Subcutaneous adipose tissue (tissue), 4 donors: Measurements from ENCODE around the gene CAPNS2. TPM values are rescaled to one million over a fixed set of nuclear protein-coding genes. Genes with fewer than 3 reads are reported as not detected.

Experiments used
- total RNA-seq, 4 donors: library from RNA; depleted of rRNA; stranded (reverse); fragments of >200 nt; gene quantifications; one replicate each; pipeline ENCODE4 v1.1.0, GENCODE V29; 2016
- TF ChIP-seq, protein P1 (sequence below): fragments of 450-650 bp; IDR thresholded peaks from one replicate; pipeline ENCODE4 v1.5.1; 2016; ENCODE audit warnings: low read depth, mild to moderate bottlenecking, control low read depth, antibody characterized with exemption, moderate library complexity

CAPNS2 gene
- total RNA-seq, 4 donors from 2014 or later = 2.3 to 3.2 TPM; not detected in 2

DNA sequence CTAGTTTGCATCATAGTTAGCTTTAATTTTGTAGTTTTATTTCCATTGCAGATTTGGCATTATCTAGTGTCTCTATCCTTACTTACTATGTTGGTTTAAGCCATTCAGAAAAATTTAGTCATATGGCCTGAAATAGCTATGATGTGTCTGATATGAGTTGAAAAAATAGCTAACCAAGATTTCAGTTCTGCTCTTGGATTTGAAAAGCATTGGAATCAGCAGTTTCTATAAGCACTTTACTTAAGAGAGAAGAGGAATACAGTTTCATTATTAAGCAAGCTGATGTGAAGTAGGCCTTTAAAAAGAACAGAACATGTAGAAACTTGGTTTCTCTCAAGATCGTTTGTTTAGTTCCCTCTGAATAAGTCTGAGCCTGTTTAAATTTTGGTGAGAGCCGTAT lies 31.7 kb upstream of the CAPNS2 start:
- TF ChIP-seq, protein P1, sequence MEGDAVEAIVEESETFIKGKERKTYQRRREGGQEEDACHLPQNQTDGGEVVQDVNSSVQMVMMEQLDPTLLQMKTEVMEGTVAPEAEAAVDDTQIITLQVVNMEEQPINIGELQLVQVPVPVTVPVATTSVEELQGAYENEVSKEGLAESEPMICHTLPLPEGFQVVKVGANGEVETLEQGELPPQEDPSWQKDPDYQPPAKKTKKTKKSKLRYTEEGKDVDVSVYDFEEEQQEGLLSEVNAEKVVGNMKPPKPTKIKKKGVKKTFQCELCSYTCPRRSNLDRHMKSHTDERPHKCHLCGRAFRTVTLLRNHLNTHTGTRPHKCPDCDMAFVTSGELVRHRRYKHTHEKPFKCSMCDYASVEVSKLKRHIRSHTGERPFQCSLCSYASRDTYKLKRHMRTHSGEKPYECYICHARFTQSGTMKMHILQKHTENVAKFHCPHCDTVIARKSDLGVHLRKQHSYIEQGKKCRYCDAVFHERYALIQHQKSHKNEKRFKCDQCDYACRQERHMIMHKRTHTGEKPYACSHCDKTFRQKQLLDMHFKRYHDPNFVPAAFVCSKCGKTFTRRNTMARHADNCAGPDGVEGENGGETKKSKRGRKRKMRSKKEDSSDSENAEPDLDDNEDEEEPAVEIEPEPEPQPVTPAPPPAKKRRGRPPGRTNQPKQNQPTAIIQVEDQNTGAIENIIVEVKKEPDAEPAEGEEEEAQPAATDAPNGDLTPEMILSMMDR = no peak

DNA sequence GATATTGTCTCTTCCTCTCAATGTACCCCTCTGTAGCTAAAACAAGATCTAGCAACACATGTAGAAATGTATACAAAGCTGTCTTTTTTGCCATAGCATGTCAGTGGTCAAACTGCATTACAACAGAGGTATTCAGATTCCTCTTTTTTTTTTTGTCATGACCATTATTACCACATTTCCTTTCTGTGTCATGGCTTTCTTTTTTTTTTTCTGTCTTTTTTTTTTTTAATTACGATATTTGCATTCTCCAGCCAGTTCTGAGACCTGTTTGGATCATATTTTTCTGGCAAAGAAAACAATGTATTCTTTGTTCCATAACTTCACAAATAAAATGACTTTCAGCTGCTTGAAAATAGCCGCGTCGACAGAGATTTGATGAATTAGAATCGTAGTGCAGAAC lies 27.4 kb upstream of the CAPNS2 start:
- TF ChIP-seq, protein P1 = no peak

DNA sequence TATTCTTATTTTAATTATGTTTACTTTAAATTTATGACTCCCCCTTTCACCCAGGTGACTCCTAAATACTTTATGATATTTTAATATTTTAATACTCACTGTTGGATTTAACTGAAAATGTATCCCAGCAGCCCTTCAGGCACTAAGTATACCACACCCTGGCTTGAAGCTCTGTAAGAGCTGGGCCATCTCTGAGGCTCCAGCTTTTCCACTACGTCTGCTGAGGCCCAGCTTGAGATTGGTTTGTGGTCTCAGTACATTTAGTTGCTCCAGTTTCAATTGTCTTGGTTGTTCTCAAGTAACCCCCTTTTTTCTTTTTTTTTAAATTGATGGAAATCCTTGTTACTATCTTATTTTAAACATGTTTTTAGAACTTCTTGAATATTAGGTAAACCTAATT lies 27.0 kb upstream of the CAPNS2 start:
- TF ChIP-seq, protein P1 = no peak

DNA sequence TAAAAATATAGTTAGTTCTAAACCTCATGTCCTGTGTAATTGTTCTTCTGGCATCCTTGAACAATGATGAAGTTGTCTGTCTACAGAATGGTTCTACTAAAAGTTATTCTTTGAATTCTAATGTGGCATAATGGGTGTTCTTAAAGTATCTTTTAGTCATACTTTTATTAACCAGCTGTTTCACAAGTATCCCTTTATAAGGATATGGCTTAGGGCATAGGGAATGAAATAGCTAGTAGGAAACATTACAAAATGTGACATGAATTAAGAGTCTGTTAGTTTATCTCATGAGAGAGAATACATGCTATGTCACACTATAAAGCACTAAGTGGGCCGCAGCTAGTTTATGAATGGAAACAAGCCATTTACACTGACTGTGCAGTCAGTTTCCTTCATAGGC lies 26.3 kb upstream of the CAPNS2 start:
- TF ChIP-seq, protein P1 = no peak

DNA sequence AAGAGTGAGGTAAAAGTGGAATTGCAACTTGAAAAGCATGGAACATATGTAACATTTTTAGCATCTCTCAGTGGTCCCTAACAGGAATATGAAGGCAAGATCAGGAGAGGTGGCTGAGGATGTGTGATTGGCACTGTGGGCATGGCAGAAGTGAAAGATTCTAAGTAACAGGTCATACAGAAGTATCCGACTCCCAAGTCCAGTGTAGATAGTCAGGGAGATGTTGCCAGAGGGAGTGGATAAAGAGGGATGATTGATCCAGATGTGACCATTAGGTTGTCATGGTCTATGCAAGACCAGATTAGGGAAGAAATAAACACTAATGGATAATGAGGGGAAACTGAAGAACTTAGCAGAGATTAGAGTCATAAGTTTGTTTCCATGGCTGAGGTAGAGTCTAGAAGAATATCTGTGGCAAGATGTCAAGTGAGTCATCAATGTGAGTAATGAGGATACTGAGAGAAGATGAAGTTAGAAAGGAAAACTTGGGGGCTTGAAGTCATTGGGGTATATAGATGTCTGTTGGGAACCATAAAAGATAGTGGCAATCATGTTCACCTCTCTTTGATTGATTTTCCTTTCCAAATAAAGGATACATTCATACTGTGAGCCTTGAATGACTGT lies 23.9 kb upstream of the CAPNS2 start:
- TF ChIP-seq, protein P1 = no peak

DNA sequence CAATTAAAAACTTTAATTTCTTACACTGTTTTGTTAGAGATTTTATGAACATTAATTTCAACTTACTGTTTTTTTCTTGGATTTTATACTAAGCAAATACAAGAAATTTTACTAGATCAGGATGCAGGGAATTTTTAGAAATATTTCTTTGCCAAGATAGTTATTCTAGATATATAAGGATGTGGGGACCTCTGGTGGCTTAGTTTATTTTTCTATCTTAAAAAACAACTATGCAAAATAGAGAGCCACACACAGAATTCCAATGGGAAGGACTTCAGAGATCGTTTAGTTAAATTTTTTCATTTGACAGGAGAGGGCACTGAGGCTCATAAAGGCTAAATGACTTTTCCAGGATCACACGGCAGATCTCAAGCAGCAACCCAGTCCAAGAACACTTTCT lies 23.0 kb upstream of the CAPNS2 start:
- TF ChIP-seq, protein P1 = no peak

DNA sequence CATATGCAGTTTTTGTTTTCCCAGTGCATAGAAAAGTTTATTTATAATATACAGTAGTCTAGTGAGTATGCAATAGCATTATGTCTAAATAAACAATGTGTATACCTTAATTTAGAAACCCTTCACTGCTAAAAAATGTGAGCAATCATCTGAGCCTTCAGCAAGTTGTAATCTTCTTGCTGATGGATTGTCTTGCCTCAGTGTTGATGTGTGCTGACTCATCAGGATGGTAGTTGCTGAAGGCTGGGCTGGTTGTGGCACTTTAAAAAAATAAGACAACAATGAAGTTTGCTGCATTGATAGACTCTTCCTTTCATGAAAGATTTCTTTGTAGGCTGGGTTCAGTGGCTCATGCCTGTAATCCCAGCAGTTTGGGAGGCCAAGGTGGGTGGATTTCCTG lies 13.9 kb upstream of the CAPNS2 start:
- TF ChIP-seq, protein P1 = no peak
